Activated B cell treated with CpG ODN at 0.5 μM for 24 hours (primary cell): ENCODE data around the gene KIAA0930. TPM values are rescaled to one million over a fixed set of nuclear protein-coding genes. Genes with fewer than 3 reads are reported as not detected.

ENCODE experiments used
- ATAC-seq: fragments of 200-7000 bp; cut with Tn5 transposase; one replicate; pipeline ENCODE4 v1.10.0; 2021; ENCODE audit warnings: low read depth, mild to moderate bottlenecking, moderate library complexity
- CTCF ChIA-PET: fragments of 350-600 bp; sonication (Branson Sonifier 250); formaldehyde crosslinking; loops from one replicate; lab custom pipeline; 2021; ENCODE audit warnings: antibody characterized with exemption; lab: Charles Lee
- POLR2A ChIA-PET: fragments of 350-600 bp; sonication (Branson Sonifier 250); formaldehyde crosslinking; loops from one replicate; lab custom pipeline; 2021; ENCODE audit warnings: antibody characterized with exemption; lab: Charles Lee
- DNase-seq: peaks from one replicate; pipeline ENCODE4 v3.0.0; 2022
- H3K27ac Mint-ChIP-seq: one replicate; pipeline ENCODE4 v1.8.0; 2020; ENCODE audit warnings: mixed read lengths
- H3K27me3 Mint-ChIP-seq: one replicate; pipeline ENCODE4 v1.8.0; 2021; ENCODE audit warnings: mixed read lengths
- H3K36me3 Mint-ChIP-seq: one replicate; pipeline ENCODE4 v1.8.0; 2021; ENCODE audit warnings: low read depth, mixed read lengths
- H3K4me1 Mint-ChIP-seq: one replicate; pipeline ENCODE4 v1.8.0; 2021; ENCODE audit warnings: mixed read lengths
- H3K4me3 Mint-ChIP-seq: one replicate; pipeline ENCODE4 v1.8.0; 2020; ENCODE audit warnings: mild to moderate bottlenecking, mixed read lengths
- H3K9me3 Mint-ChIP-seq: one replicate; pipeline ENCODE4 v1.8.0; 2020; ENCODE audit warnings: mixed read lengths
- intact Hi-C: fragments of 100-400 bp; cut with micrococcal nuclease; formaldehyde crosslinking; loops from one replicate; pipeline ENCODE4 v1.15.1; 2024
- total RNA-seq: library from RNA; stranded (reverse); gene quantifications from 2 replicates; pipeline ENCODE4 v1.2.3, GENCODE V29; 2022
- TF ChIP-seq, protein P1 (sequence below): fragments of 200-600 bp; IDR thresholded peaks from one replicate; pipeline ENCODE4 v1.8.0; 2022; ENCODE audit warnings: antibody characterized with exemption, mild to moderate bottlenecking

The KIAA0930 gene
- total RNA-seq, 1 donor from 2014 or later, result 42.2 TPM

DNA sequence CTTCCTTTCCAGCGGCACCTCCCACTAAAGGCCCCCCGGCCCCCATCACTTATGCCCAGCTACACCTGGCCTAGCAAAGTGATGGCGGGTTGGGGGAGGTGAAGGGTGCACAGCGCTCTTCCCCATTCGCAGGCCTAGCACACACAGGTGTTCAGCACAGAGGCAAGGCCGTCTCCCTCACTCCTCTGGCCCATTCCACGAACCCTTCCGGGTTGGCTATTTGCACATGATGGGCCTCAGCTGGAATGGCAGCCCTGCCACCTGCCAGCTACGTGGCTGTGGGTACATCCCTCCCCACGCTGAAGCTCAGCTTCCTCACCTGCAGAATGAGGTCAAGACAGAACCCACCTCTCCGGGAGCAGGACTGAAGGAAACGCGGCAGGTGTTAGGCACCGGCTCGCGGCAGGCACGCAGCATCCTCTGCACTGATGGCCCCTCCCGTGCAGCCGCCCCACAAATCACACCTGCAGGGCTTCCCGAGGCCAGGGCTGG lies 4.8 kb downstream of the KIAA0930 start:
- Mint-ChIP-seq H3K27ac (peak overlapping the region; percentile 88), H3K4me3 (peak overlapping the region; percentile 70), H3K27me3 (no peaks in the 10 kb centered on the region), H3K9me3 (no peaks in the 10 kb centered on the region), H3K36me3 (peaks cover 21% of the 10 kb centered on the region), H3K4me1 (peaks cover 85% of the 10 kb centered on the region)
- POLR2A ChIA-PET, result interaction anchor here (0.9 to 3.0 kb wide), 8 partner anchors 9 to 72 kb away, joined by 3 to 27 read pairs (median 7); partner anchors contain the start of gene NUP50
- TF ChIP-seq, protein P1, sequence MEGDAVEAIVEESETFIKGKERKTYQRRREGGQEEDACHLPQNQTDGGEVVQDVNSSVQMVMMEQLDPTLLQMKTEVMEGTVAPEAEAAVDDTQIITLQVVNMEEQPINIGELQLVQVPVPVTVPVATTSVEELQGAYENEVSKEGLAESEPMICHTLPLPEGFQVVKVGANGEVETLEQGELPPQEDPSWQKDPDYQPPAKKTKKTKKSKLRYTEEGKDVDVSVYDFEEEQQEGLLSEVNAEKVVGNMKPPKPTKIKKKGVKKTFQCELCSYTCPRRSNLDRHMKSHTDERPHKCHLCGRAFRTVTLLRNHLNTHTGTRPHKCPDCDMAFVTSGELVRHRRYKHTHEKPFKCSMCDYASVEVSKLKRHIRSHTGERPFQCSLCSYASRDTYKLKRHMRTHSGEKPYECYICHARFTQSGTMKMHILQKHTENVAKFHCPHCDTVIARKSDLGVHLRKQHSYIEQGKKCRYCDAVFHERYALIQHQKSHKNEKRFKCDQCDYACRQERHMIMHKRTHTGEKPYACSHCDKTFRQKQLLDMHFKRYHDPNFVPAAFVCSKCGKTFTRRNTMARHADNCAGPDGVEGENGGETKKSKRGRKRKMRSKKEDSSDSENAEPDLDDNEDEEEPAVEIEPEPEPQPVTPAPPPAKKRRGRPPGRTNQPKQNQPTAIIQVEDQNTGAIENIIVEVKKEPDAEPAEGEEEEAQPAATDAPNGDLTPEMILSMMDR, result no peak
- peak; percentile 34 for DNase-seq
- ATAC-seq, result peak; percentile 18
- CTCF ChIA-PET, result interaction anchor here (1.0 to 2.0 kb wide), 6 partner anchors 10 to 202 kb away, joined by 4 to 6 read pairs (median 4); partner anchors contain the start of gene NUP50
- intact Hi-C loops, result loop anchor here (1.0 to 2.0 kb wide), 2 partner anchors 17 to 27 kb away; no protein-coding TSS in a partner anchor

DNA sequence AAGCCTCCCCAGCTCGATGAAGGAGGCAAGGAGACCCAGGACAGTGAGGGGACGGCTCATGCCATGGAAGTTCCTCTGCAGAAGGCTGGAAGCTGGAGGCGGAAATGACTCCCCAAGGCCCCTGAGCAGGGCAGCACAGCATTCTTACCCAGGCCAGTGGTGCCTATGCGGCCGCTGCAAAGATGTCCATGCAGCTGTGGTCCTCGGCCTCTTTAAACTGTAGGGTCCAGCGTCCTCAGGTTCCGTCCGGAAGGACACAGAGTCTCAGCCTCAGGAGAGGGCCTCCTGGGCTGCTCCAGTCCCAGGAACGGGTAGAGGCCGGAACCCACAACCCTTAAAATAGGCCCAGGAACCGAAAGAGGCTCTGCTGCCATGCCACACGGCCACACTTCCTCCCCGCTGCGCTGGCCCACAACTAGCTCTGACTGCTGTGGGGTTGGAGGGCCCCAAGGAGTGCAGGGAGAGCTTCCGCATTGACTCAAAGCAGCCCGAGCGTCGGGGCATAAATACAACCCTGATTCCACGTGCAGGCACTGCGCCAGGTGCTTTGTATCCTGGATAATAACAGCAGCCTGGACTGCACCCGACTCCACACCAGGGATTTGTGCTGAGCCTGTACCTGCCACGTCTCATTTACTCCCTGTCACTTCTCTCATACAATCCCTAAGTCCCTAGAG lies 5.5 kb downstream of the KIAA0930 start:
- H3K27ac Mint-ChIP-seq, result peak overlapping the region; percentile 88
- H3K27me3 Mint-ChIP-seq, result no peaks in the 10 kb centered on the region
- ATAC-seq, result peak; percentile 93
- peaks cover 21% of the 10 kb centered on the region for H3K36me3 Mint-ChIP-seq
- peak overlapping the region; percentile 70 for H3K4me3 Mint-ChIP-seq
- peaks cover 86% of the 10 kb centered on the region for H3K4me1 Mint-ChIP-seq
- intact Hi-C loops, result loop anchor here (1.0 to 2.0 kb wide), 2 partner anchors 16 to 28 kb away; no protein-coding TSS in a partner anchor
- H3K9me3 Mint-ChIP-seq, result no peaks in the 10 kb centered on the region
- CTCF ChIA-PET, result interaction anchor here (1.0 to 2.0 kb wide), 6 partner anchors 15 to 202 kb away, joined by 3 to 6 read pairs (median 4); partner anchors contain the start of gene NUP50
- DNase-seq, result peak; percentile 64
- TF ChIP-seq, protein P1, result no peak
- POLR2A ChIA-PET, result interaction anchor here (0.6 to 3.0 kb wide), 11 partner anchors 8 to 713 kb away, joined by 3 to 27 read pairs (median 6); partner anchors contain the start of gene NUP50

DNA sequence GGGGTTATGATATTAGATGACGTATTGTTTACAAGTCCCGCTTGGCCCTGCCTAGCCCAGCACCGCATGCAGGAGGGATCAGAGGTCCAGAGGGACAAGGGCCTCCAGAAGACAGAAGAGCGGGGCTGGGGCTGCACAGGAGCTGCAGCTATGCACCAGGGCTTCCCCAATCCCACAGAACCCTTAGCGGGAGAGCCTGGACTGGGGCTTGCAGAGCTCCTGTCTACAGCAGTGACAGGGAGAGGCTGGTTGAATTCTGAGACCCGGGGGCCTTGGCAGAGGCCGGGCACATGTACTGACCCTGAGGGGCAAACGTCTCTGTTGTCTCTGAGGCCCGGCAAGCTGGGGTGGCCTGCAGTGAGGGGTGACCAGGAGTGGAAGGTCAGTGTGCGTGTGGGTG lies 6.9 kb downstream of the KIAA0930 start:
- DNase-seq, result no peak
- intact Hi-C loops, result loop anchor here (2.0 kb wide), 1 partner anchor 15 kb away; no protein-coding TSS in a partner anchor
- Mint-ChIP-seq H3K27me3 (no peaks in the 10 kb centered on the region), H3K9me3 (no peaks in the 10 kb centered on the region), H3K36me3 (peaks cover 19% of the 10 kb centered on the region), H3K4me3 (no peak overlapping the region), H3K27ac (peak overlapping the region; percentile 88), H3K4me1 (peaks cover 77% of the 10 kb centered on the region)
- ChIA-PET CTCF (no interaction called here), POLR2A (interaction anchor here (0.6 to 2.1 kb wide), 4 partner anchors 11 to 196 kb away, joined by 3 to 5 read pairs (median 3); no protein-coding TSS in a partner anchor)
- TF ChIP-seq, protein P1, result no peak
- ATAC-seq, result no peak

DNA sequence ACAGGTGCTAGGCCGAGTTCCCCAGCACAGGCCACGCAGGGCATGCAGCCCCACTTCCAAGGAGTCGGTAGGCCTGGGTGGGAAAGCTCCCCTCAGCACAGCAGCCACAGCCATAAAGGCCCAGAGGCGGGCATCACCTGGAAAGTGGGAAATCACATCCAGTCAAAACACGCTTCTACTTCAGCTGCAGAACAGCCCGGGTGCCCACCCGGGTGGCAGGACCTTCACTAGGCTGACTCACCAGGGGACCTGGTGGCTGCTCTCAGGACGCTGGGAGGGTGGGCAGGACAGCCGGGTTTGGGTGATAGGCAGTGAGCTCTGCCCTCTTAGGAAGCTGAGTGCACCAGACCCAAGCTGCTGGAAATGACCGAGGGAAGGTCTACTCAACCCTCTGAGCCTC lies 7.3 kb downstream of the KIAA0930 start:
- Mint-ChIP-seq H3K4me3 (no peak overlapping the region), H3K4me1 (peaks cover 73% of the 10 kb centered on the region), H3K27ac (no peak overlapping the region), H3K9me3 (no peaks in the 10 kb centered on the region), H3K36me3 (peaks cover 15% of the 10 kb centered on the region), H3K27me3 (no peaks in the 10 kb centered on the region)
- TF ChIP-seq, protein P1, result no peak
- intact Hi-C loops, result no loop called here
- ChIA-PET CTCF (no interaction called here), POLR2A (interaction anchor here (0.6 to 2.1 kb wide), 4 partner anchors 11 to 196 kb away, joined by 3 to 5 read pairs (median 3); no protein-coding TSS in a partner anchor)
- DNase-seq (no peak), ATAC-seq (no peak)

DNA sequence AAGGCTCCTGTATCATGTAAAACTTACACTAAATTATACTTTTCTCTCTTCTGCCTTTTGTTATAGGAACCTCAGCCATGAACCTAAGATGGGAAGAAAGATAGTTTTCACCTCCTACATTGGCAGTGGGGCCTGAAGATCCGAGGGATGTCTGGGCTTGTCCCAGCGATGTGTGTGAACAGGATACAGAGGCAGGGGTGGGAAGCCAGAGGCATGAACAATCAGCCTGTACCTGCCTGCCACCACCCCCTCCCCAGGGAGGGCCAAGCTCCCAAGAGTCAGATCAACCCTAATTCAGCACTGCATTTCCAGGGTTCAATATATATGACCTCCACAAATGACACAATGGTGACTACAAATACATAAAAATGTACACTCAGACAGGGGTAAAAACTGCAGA lies 9.4 kb downstream of the KIAA0930 start:
- Mint-ChIP-seq H3K36me3 (peaks cover 15% of the 10 kb centered on the region), H3K4me3 (no peak overlapping the region)
- CTCF ChIA-PET, result no interaction called here

More for the DNA sequence above, 9.4 kb downstream of the KIAA0930 start:
- no peak for ATAC-seq
- POLR2A ChIA-PET, result no interaction called here
- peaks cover 66% of the 10 kb centered on the region for H3K4me1 Mint-ChIP-seq
- intact Hi-C loops, result no loop called here
- TF ChIP-seq, protein P1, result no peak
- H3K27ac Mint-ChIP-seq, result no peak overlapping the region
- DNase-seq, result no peak
- no peaks in the 10 kb centered on the region for H3K27me3 Mint-ChIP-seq
- H3K9me3 Mint-ChIP-seq, result no peaks in the 10 kb centered on the region
